KOPT-K1 (cell line): Measurements from ENCODE around the gene ACSL6.

ENCODE experiments used
- H3K27ac ChIP-seq: fragments of 200-600 bp; sonication (generic); 2 replicates; pipeline ENCODE4 v1.5.1; 2016; ENCODE audit warnings: antibody characterized with exemption, mild to moderate bottlenecking, low read depth, low read length; ENCODE audit not compliant: poor library complexity, severe bottlenecking
- H3K36me3 ChIP-seq: fragments of 200-600 bp; sonication (generic); 2 replicates; pipeline ENCODE4 v1.5.1; 2017; ENCODE audit warnings: antibody characterized with exemption, mild to moderate bottlenecking, low read length, moderate library complexity; ENCODE audit not compliant: insufficient read depth
- H3K9me3 ChIP-seq: fragments of 200-600 bp; sonication (generic); 2 replicates; pipeline ENCODE4 v1.5.1; 2017; ENCODE audit warnings: antibody characterized with exemption, low read length, mild to moderate bottlenecking; ENCODE audit not compliant: insufficient read depth, poor library complexity, severe bottlenecking

Gene ACSL6

GRCh38 chr5:132011622-132012343 is at the start of gene ACSL6:
Gene ACSL6, minus strand, starts transcription at chr5:132011658. Its CDS starts 105 bp downstream, at chr5:132011553.
- Histone ChIP-seq H3K36me3 (no peaks in the 10 kb centered on the region), H3K27ac (no peak within 1 kb of the TSS), H3K9me3 (no peaks in the 10 kb centered on the region)

- Histone ChIP-seq H3K36me3 (no peaks in the 10 kb centered on the region), H3K27ac (no peak within 1 kb of the TSS), H3K9me3 (no peaks in the 10 kb centered on the region)
These were observed 49.2 kb upstream of the ACSL6 start, which contains the start of gene IL3 for GRCh38 chr5:132060501-132061161. Gene IL3, plus strand, starts transcription at chr5:132060655. Its CDS starts 52 bp downstream, at chr5:132060707.

DNA sequence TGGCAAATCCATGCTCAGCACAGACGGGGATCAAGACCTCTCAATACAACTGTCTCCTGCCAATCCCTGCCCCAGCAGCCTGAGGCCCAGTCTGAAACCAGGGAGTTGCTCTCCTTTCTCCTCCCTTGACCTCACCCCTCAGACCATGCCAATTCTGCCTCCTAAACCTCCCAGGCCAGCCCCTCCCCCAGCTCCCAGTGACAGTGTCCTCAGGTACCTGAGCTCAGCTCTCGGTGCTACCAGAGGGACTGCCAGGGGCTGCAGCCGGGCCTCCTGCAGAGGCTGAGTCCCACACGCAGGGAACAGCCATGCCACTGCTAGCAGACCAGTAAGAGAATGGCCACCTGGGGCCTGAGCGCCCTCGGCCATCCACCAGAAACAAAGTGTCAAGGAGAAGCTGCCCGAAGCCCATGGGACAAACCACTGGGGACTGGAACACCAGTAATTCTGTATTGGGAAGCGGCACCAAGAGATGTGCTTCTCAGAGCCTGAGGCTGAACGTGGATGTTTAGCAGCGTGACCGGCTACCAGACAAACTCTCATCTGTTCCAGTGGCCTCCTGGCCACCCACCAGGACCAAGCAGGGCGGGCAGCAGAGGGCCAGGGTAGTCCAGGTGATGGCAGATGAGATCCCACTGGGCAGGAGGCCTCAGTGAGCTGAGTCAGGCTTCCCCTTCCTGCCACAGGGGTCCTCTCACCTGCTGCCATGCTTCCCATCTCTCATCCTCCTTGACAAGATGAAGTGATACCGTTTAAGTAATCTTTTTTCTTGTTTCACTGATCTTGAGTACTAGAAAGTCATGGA is 48.4 kb upstream of the ACSL6 start:
- no peaks in the 10 kb centered on the region for H3K36me3 ChIP-seq
- no peak overlapping the region for H3K27ac ChIP-seq
- no peaks in the 10 kb centered on the region for H3K9me3 ChIP-seq

- H3K9me3 ChIP-seq: no peaks in the 10 kb centered on the region
- no peaks in the 10 kb centered on the region for H3K36me3 ChIP-seq
These were observed 47.7 kb upstream of the ACSL6 start for GRCh38 chr5:132059043-132059695.

GRCh38 chr5:132058646-132059042 is 47.2 kb upstream of the ACSL6 start:
- H3K36me3 ChIP-seq: no peaks in the 10 kb centered on the region
- H3K27ac ChIP-seq: no peak overlapping the region
- no peaks in the 10 kb centered on the region for H3K9me3 ChIP-seq

More at GRCh38 chr5:132059043-132059695, 47.7 kb upstream of the ACSL6 start:
- H3K27ac ChIP-seq: no peak overlapping the region

DNA sequence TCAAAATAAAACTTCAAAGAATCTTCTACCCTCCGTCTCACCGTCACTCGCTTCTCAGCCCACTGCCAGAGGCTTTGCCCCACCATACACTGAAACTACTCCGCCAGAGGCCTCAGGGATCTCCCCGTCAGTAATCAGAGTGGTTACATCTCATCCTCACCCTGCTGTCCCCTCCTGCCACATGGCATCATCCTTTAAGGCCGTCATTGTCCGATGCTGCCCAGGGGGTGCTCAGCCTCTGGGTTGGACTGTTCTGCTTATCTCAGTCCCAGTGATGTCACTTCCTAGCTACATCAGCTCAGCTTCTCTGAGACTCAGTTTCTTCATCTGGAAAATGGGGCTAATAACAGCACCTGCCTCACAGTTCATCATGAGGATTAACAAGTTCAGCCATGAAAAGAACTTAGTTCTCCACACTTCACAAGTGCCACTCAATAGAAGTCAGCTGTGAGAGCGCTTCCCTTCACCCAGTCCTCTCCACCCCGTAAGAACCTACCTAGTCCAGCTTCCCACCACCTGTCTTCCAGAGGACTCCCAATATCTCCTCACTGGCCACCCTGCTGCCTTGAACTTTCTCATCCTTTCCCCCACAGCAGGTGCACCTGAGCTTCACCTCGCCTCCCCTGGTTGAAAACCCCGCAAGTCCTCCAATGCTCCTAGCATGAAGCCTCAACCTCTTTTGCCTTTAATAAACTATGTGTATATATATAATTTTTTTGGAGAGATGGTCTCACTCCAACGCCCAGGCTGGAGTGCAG is 46.2 kb upstream of the ACSL6 start:
- Histone ChIP-seq H3K9me3 (no peaks in the 10 kb centered on the region), H3K36me3 (no peaks in the 10 kb centered on the region), H3K27ac (no peak overlapping the region)

GRCh38 chr5:132056610-132057497 is 45.4 kb upstream of the ACSL6 start:
- Histone ChIP-seq H3K36me3 (no peaks in the 10 kb centered on the region), H3K27ac (peak overlapping the region; percentile 4), H3K9me3 (no peaks in the 10 kb centered on the region)

DNA sequence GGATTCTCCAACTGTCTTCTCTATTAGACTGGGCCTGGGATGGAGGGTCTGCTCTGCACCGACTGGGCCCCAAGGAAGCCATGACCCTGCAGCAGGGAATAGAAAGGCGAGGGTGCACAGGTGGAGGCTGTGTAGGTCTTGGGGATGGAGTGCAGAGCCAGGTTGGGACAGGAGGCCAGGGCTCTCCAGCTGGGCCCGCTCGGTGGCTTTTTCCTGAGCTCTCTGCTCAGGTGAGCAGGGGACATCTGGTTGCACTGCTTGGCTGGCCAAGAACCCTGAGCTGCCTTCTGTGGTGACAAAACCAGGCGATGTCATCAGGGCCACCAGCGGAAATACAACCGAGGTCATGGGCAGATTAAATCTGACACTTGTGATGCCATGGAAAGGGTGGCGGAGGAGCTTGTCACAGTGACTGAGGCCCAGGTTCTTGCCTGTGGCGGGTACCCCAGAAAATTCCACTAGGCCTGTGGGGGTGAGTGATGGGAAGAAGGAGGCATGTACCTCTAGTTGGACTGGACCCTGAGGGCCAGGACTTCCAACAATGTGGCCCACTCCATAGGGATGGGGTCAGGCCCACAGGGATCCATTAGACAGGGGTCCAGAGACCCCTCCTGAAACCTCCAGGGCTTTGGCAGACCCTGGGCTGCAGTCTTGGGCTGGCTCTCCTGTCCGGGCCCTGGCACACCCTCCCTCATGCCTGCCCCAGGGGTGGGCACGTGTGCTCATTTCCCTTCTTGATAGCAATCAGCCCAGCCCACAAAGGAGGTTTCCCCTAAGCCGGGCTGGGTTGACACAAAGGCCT is 44.6 kb upstream of the ACSL6 start:
- no peaks in the 10 kb centered on the region for H3K9me3 ChIP-seq
- no peaks in the 10 kb centered on the region for H3K36me3 ChIP-seq
- peak overlapping the region; percentile 19 for H3K27ac ChIP-seq

GRCh38 chr5:132055441-132055807 is 44.0 kb upstream of the ACSL6 start:
- Histone ChIP-seq H3K36me3 (no peaks in the 10 kb centered on the region), H3K27ac (no peak overlapping the region)

GRCh38 chr5:132054697-132055440 is 43.4 kb upstream of the ACSL6 start:
- Histone ChIP-seq H3K9me3 (no peaks in the 10 kb centered on the region), H3K36me3 (no peaks in the 10 kb centered on the region), H3K27ac (no peak overlapping the region)

More at GRCh38 chr5:132055441-132055807, 44.0 kb upstream of the ACSL6 start:
- no peaks in the 10 kb centered on the region for H3K9me3 ChIP-seq

DNA sequence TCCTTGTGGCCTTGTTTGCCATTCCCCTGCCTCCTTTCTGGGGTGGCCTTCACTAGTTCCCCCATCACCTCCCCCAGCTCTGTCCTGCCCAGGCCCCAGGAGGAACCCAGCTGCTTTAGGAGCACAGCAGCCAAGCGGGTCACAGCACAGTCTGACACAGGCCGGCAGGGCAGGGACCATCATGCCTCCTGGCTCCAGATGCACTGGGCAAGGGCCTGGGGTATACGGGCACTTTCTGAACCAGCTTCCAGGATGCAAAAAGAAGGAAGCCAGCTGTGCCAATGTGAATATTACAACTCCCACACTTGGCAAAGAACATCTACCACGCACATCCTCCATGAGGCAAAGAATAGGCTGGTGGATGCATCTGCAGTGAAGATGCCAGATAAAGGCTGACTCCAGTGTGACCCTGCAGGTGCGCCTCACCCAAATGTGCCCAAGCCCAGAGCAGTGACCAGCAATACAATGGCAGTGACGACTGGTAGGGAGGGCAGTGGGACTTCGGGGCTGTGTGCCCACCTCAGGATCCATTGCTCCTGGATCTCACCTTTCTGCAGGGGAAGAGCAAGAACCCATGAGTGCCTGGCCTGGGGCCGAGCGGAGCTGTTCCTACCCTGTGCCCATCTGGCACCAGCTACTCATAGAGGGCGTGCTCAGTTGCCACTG is 42.7 kb upstream of the ACSL6 start:
- Histone ChIP-seq H3K36me3 (no peaks in the 10 kb centered on the region), H3K9me3 (no peaks in the 10 kb centered on the region), H3K27ac (no peak overlapping the region)

DNA sequence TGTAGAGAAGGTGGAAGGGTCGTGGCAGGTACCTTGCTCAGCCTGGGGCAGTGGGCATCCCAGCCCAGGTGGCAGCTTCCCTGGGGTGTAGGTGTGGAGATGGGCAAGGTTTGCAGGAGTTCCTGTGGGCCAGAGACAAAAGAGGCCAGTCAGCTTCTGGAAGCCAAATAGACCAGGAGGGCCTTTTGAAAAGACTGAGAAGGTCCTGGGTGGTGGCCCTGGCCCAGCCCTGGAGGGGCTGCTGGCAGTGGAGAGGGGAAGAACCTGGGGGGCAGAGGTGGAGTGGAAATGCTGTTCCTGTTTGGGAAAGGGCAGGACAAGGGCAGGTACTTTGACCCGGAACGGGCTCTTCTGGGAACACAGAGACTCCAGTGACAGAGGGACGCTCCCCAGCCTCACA is 42.0 kb upstream of the ACSL6 start:
- no peak overlapping the region for H3K27ac ChIP-seq
- no peaks in the 10 kb centered on the region for H3K9me3 ChIP-seq

More for the DNA sequence above, 42.0 kb upstream of the ACSL6 start:
- no peaks in the 10 kb centered on the region for H3K36me3 ChIP-seq
